A673 (cell line): ENCODE results near the gene CCDC71. TPM values are rescaled to one million over a fixed set of nuclear protein-coding genes. Genes with fewer than 3 reads are reported as not detected.

Source experiments
- BruUV-seq: library from RNA; stranded (reverse); fragments of 400-500 nt; replicated peaks from 2 replicates; lab custom pipeline; 2021; lab: Mats Ljungman, UMichigan
- CTCF ChIA-PET: fragments of 300-600 bp; sonication (Branson Sonifier 250); formaldehyde crosslinking; loops from one replicate; lab custom pipeline; 2022; ENCODE audit warnings: antibody characterized with exemption; lab: Charles Lee
- POLR2A ChIA-PET: fragments of 300-600 bp; sonication (Branson Sonifier 250); formaldehyde crosslinking; loops from one replicate; lab custom pipeline; 2022; ENCODE audit warnings: antibody characterized with exemption; ENCODE audit not compliant: low non-redundant PET; lab: Charles Lee
- DNase-seq: peaks from one replicate; pipeline ENCODE4 v3.0.0-alpha.2; 2015; ENCODE audit warnings: low spot score
- H3K27ac ChIP-seq: fragments of 200-600 bp; sonication (generic); 2 replicates; pipeline ENCODE4 v1.5.1; 2016; ENCODE audit warnings: mixed run types, low read depth, mild to moderate bottlenecking, mixed read lengths, antibody characterized with exemption, low read length; ENCODE audit not compliant: poor library complexity, severe bottlenecking
- H3K27me3 ChIP-seq: fragments of 200-600 bp; sonication (generic); replicated peaks from 2 replicates; pipeline ENCODE4 v1.6.1; 2017; ENCODE audit warnings: mixed run types, low read depth, mild to moderate bottlenecking, mixed read lengths, antibody characterized with exemption, low read length; ENCODE audit not compliant: insufficient read depth, poor library complexity
- H3K36me3 ChIP-seq: fragments of 200-600 bp; sonication (generic); 2 replicates; pipeline ENCODE4 v1.6.1; 2016; ENCODE audit warnings: mixed run types, mild to moderate bottlenecking, mixed read lengths, antibody characterized with exemption, low read length; ENCODE audit not compliant: insufficient read depth, poor library complexity, severe bottlenecking
- H3K4me1 ChIP-seq: fragments of 200-600 bp; sonication (generic); 2 replicates; pipeline ENCODE4 v1.6.1; 2017; ENCODE audit warnings: mixed run types, mild to moderate bottlenecking, mixed read lengths, antibody characterized with exemption, low read length; ENCODE audit not compliant: insufficient read depth, poor library complexity, severe bottlenecking
- H3K4me3 ChIP-seq: fragments of 200-600 bp; sonication (generic); 2 replicates; pipeline ENCODE4 v1.5.1; 2016; ENCODE audit warnings: low read depth, mixed run types, mild to moderate bottlenecking, mixed read lengths, low read length; ENCODE audit not compliant: poor library complexity, severe bottlenecking
- H3K9me3 ChIP-seq: fragments of 200-600 bp; sonication (generic); 2 replicates; pipeline ENCODE4 v1.6.1; 2016; ENCODE audit warnings: mixed run types, low read depth, mild to moderate bottlenecking, mixed read lengths, antibody characterized with exemption, low read length; ENCODE audit not compliant: poor library complexity, severe bottlenecking
- EZH2 ChIP-seq: fragments of 200-600 bp; sonication (generic); IDR thresholded peaks from 2 replicates; pipeline ENCODE4 v1.6.1; 2017; ENCODE audit warnings: borderline replicate concordance, low read depth, mild to moderate bottlenecking, mixed read lengths, antibody characterized with exemption, low read length; ENCODE audit not compliant: poor library complexity, severe bottlenecking
- intact Hi-C: fragments of 100-400 bp; cut with micrococcal nuclease; formaldehyde crosslinking; loops from one replicate; pipeline ENCODE4 v1.10.0; 2022; ENCODE audit not compliant: unreplicated experiment
- total RNA-seq: library from RNA; stranded (reverse); gene quantifications from 2 replicates; pipeline ENCODE4 v1.2.3, GENCODE V29; 2021
- TF ChIP-seq, protein P1 (sequence below): fragments of 300-800, 200-600 bp; sonication (generic); conservative IDR thresholded peaks from 2 replicates; pipeline ENCODE4 v1.5.1; 2017; ENCODE audit warnings: low read depth, mild to moderate bottlenecking, antibody characterized with exemption, low read length, moderate library complexity, mixed read lengths

CCDC71 gene
- total RNA-seq, 1 experiment from 2014 or later: 10.4 TPM

DNA sequence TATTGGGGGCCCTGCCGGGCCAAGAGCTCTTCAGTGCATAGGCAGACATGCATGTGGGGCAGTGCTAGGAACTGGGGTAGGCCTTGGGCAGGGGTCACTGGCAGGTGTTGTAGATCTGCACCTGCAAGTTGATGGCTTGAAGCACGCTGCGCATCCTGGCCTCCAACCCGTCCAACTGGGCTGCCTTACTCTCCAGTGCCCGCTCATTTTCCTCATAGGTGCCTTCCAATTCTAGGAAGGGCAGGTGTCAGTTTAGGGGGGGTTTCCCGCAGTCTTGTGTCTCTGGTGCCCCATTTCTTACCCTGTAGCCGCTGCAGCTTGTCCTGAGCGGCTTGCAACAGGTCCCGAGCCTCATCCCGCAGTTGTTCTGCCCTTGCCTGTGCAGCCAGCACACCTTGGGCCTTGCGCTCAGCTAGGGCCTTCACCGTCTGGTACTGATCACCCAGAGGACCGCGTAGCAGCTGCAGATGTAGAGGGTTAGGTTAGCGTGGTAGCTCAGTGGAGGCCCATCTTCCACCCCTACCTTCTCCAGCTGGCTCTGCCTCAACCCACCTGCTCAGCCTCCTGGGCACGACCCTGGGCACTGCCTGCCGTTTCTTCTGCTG, 44.9 kb downstream of the CCDC71 start:
- ChIA-PET CTCF (interaction anchor here (0.9 kb wide), 1 partner anchor 27 kb away, joined by 4 read pairs; no protein-coding TSS in a partner anchor), POLR2A (interaction anchor here (0.6 kb wide), 1 partner anchor 12 kb away, joined by 3 read pairs; the partner anchor contains the start of gene LAMB2)
- H3K4me3 ChIP-seq: peak overlapping the region; percentile 84
- TF ChIP-seq, protein P1, sequence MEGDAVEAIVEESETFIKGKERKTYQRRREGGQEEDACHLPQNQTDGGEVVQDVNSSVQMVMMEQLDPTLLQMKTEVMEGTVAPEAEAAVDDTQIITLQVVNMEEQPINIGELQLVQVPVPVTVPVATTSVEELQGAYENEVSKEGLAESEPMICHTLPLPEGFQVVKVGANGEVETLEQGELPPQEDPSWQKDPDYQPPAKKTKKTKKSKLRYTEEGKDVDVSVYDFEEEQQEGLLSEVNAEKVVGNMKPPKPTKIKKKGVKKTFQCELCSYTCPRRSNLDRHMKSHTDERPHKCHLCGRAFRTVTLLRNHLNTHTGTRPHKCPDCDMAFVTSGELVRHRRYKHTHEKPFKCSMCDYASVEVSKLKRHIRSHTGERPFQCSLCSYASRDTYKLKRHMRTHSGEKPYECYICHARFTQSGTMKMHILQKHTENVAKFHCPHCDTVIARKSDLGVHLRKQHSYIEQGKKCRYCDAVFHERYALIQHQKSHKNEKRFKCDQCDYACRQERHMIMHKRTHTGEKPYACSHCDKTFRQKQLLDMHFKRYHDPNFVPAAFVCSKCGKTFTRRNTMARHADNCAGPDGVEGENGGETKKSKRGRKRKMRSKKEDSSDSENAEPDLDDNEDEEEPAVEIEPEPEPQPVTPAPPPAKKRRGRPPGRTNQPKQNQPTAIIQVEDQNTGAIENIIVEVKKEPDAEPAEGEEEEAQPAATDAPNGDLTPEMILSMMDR: no peak
- no peak for TF ChIP-seq EZH2
- peak overlapping the region; percentile 87 for H3K27ac ChIP-seq
- H3K27me3 ChIP-seq: no peaks in the 10 kb centered on the region
- DNase-seq: no peak
- no TSS peak for BruUV-seq
- H3K4me1 ChIP-seq: no peaks in the 10 kb centered on the region
- intact Hi-C loops: no loop called here
- H3K9me3 ChIP-seq: no peaks in the 10 kb centered on the region
- H3K36me3 ChIP-seq: peaks cover 16% of the 10 kb centered on the region

DNA sequence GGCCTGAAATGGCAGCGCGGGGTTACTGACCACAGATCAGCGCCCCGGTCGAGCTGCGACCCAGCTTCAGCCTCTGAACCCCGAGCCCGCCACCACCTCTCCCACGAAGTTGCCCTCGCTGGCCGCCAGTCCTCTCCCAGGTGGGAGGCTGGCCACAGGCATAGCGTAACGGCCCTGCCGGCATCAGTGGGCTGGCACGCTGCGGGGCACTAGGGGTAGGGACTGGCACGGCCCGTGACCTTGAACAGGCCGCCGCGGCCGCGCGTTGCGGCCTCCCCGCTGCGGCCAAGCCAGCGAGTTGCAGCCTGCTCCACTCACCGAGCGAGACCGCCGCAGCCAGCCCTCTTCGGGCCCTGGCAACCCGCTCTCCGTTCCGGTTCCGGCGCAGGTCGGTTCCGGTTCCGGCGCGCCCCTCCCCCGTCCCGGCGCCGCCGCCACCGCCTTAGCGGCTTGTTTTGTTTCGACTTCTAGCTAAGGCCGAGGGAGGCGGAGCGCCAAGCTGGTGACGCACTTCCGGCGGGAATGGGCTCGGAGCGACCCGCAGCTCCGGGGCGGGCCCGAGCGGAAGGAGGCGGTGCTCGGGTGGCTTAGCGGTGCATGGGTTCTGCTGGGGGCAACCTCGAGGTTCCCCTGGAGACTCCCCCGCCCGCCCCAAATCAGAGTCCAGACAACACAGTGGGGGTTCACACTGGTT, 45.5 kb downstream of the CCDC71 start, which contains the start of gene USP19:
USP19 (minus strand) TSS at position 386 of the 694 bp plus-strand sequence. CDS start 1,678 bp downstream, outside the sequence.
- CTCF ChIA-PET: interaction anchor here (0.9 kb wide), 1 partner anchor 26 kb away, joined by 4 read pairs; no protein-coding TSS in a partner anchor
- POLR2A ChIA-PET: interaction anchor here (0.6 kb wide), 1 partner anchor 12 kb away, joined by 3 read pairs; the partner anchor contains the start of gene LAMB2
- peak; percentile 88 for DNase-seq
- H3K36me3 ChIP-seq: peaks cover 19% of the 10 kb centered on the region
- no peaks in the 10 kb centered on the region for H3K4me1 ChIP-seq
- intact Hi-C loops: no loop called here
- no peaks in the 10 kb centered on the region for H3K9me3 ChIP-seq
- H3K27ac ChIP-seq: peak within 1 kb of the TSS; percentile 87
- BruUV-seq: no TSS peak
- H3K27me3 ChIP-seq: no peaks in the 10 kb centered on the region
- TF ChIP-seq, protein P1: no peak
- no peak for TF ChIP-seq EZH2
- peak within 1 kb of the TSS; percentile 84 for H3K4me3 ChIP-seq

DNA sequence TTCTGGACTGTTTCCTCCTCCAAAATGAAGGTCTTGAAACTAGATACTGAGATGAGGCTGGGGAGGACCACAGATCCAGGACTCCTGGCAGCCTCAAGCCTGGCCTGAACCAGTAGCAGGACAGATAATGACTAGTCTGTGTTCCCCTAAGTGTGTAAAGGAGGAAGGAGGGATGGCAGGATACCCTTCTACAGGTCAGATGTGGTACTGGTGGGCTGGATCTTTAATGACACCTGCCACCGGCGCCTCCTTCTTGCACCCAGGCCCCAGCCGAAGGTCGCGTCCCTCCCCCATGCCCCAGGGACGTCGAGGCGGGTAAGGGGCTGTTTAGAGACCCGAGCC, 46.1 kb downstream of the CCDC71 start:
- intact Hi-C loops: no loop called here
- ChIA-PET CTCF (no interaction called here), POLR2A (interaction anchor here (0.6 kb wide), 1 partner anchor 204 kb away, joined by 3 read pairs; no protein-coding TSS in a partner anchor)
- no TSS peak for BruUV-seq
- H3K4me1 ChIP-seq: no peaks in the 10 kb centered on the region
- DNase-seq: no peak
- H3K9me3 ChIP-seq: no peaks in the 10 kb centered on the region
- H3K36me3 ChIP-seq: peaks cover 24% of the 10 kb centered on the region
- no peak for TF ChIP-seq EZH2
- TF ChIP-seq, protein P1: no peak
- H3K27ac ChIP-seq: peak overlapping the region; percentile 87
- peak overlapping the region; percentile 84 for H3K4me3 ChIP-seq
- no peaks in the 10 kb centered on the region for H3K27me3 ChIP-seq
